ENCODE results near the gene MERTK. TPM values are rescaled to one million over a fixed set of nuclear protein-coding genes. Genes with fewer than 3 reads are reported as not detected.
"Not testable (repeated sequence)": the region's sequence is repeated elsewhere in the genome, so short reads cannot be mapped to it uniquely, and the experiment has no call there.

Gene MERTK
- total RNA-seq, 1 donor from 2014 or later: 33.5 TPM

- no peak for DNase-seq (ENCODE audit: low spot score)
Measured at GRCh38 chr2:111945444-111946293, 47.3 kb downstream of the MERTK start.

DNA sequence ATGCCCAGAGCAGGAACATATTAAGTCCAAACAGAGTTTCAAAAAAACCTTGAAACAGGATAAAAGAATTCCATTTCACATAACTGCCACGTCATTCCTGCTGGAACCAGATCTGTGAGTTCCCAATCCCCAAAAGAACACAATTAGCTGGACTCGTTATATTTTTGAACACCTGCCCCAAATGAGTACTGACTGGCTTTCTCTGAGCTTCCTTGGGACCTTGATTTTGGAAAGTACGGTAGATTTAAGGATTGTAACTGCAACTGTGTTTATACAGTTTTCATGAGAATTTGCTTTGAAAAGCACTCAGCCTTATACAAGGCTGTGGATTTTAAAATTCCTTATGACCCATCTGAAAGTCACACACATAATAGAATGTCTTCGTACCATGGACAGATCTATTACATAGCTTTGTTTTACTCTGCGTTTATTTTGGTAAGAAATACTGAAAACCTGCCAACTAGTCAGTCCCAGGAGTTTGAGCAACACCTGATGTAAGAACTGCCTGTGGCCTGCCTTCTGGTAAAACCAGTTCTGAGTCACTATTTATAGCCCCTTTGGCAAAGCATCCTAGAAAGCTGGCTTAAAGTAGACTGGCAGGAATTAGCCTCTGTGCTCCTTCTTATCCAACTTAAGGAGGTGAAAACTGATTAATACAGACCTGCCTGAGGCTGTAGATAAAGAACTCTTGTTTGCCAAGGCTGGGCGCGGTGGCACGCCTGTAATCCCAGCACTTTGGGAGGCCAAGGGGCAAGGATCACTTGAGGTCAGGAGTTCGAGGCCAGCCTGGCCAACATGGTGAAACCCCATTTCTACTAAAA, 48.1 kb downstream of the MERTK start:
- peak; percentile 73 for DNase-seq (ENCODE audit: low spot score)

DNA sequence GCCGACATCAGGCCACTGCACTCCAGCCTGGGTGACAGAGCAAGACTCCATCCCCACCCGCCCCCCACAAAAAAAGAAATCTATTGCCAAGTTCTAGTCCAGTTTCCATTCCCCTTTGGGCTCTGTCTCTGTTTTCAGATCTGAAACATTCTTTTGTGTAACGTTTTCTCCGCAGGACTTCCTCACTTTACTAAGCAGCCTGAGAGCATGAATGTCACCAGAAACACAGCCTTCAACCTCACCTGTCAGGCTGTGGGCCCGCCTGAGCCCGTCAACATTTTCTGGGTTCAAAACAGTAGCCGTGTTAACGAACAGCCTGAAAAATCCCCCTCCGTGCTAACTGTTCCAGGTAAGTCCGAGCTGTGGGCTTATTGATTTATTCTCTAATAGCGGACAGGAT, 48.8 kb downstream of the MERTK start:
- DNase-seq (ENCODE audit: low spot score): no peak

DNA sequence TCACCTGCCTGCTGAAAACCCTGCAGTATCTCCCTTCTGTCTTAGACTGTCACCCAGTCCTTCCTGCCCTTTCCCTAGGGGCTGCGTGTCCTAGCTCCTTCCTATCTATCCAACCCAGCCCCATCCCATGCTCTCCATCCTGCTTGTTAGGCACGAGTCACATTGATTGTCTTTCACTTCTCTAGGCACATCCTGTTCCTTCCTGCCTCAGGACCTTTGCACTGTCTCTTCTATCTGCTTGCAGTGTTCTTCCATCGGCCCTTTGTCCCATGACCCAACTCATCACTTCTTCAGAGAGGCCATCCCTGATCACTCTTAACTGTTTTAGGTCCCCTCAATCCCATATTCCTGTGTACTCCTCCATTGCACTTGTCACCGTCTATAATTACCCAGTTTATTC, 50.4 kb downstream of the MERTK start:
- no peak for DNase-seq (ENCODE audit: low spot score)

- DNase-seq (ENCODE audit: low spot score): no peak
Measured at GRCh38 chr2:111950236-111950635, 51.8 kb downstream of the MERTK start.

- no peak for DNase-seq (ENCODE audit: low spot score)
Measured at GRCh38 chr2:111951486-111951885, 53.1 kb downstream of the MERTK start.

GRCh38 chr2:111952871-111953452, 54.6 kb downstream of the MERTK start:
- no peak for DNase-seq (ENCODE audit: low spot score)

DNA sequence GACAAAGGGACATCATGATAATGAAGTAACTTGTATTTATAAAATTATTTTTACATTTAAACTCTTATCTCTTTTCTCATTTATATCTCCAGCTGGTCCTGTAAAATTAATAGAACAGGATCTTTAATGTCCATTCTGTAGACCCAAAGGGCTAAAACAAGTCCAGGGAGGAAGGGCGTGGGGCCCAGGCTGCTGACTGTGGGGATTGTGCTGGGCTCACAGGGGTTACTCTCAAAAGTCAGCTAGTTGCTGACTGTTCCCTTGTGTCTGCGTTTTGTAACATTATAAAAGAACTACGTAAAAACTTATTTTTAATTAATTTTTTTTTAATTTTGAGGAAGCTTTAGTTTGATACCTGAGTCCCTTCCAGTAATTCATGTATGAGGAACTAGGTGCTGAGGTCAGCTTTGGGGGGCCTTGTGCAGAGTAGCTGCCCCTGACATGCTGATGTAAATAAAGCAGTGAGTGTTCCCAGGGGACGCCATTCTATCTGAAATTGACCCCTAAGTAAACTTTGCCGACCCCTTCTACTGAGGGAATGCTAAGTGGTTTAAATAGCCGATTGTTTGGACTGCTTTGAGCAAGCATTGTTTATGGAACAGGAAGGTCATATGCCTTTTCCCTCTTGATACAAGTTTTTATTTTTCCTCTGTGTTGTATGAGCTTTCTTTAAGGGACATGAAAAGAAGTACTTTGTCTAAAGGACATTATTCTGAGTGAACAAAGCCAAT, 56.4 kb downstream of the MERTK start:
- no peak for DNase-seq (ENCODE audit: low spot score)

- DNase-seq (ENCODE audit: low spot score): no peak
Measured at GRCh38 chr2:111957872-111958354, 59.5 kb downstream of the MERTK start.

- DNase-seq (ENCODE audit: low spot score): no peak
Measured at GRCh38 chr2:111958901-111959300, 60.5 kb downstream of the MERTK start.

GRCh38 chr2:111961663-111962062, 63.3 kb downstream of the MERTK start:
- DNase-seq (ENCODE audit: low spot score): no peak

GRCh38 chr2:111963086-111963485, 64.7 kb downstream of the MERTK start:
- not testable (repeated sequence) for DNase-seq (ENCODE audit: low spot score)

DNA sequence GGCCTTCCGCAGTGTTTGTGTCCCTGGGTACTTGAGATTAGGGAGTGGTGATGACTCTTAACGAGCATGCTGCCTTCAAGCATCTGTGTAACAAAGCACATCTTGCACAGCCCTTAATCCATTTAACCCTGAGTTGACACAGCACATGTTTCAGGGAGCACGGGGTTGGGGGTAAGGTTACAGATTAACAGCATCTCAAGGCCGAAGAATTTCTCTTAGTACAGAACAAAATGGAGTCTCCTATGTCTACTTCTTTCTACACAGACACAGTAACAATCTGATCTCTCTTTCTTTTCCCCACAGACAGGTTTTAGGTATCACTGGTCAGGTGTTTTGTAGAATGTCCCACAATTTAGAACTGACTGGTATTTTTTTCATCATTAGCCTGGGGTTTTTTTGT, 65.1 kb downstream of the MERTK start:
- DNase-seq (ENCODE audit: low spot score): not testable (repeated sequence)

- DNase-seq (ENCODE audit: low spot score): no peak
Measured at GRCh38 chr2:111965062-111965461, 66.7 kb downstream of the MERTK start.

DNA sequence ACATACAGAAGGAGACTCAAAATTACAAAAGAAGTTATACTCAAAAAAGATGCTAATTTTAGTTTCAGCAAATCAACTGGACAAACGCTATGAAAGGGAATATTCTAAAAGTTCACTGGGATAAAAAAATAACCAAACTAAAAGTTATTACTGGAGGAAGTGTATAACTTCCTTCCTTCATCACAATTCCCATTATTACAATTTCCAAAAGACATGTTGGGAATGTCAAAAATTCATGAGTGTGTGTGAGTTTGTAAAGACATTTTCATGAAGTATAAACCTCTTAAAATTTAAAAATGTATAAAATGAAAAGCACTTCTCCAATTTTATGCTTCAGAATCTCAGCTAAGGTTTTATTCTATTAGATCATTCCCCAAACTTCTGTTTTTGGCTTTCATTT, 67.8 kb downstream of the MERTK start:
- no peak for DNase-seq (ENCODE audit: low spot score)

- no peak for DNase-seq (ENCODE audit: low spot score)
Measured at GRCh38 chr2:111967018-111967417, 68.6 kb downstream of the MERTK start.

DNA sequence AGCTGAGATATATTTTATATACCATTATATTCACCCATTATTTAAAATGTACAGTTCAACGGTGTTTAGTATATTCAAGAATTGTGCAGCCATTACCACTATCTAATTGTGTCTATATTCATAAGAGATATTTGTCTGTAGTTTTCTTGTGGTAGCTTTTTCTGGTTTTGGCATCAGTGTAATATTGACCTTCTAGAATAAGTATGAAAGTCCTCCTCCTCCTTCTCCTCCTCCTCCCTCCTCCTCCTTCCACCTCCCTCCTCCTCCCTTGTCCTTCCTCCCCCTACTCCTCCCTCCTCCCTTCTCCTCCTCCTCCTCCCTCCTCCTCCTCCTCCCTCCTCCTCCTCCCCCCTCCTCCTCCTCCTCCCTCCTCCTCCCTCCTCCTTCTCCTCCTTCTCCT, 72.0 kb downstream of the MERTK start:
- DNase-seq (ENCODE audit: low spot score): no peak

DNA sequence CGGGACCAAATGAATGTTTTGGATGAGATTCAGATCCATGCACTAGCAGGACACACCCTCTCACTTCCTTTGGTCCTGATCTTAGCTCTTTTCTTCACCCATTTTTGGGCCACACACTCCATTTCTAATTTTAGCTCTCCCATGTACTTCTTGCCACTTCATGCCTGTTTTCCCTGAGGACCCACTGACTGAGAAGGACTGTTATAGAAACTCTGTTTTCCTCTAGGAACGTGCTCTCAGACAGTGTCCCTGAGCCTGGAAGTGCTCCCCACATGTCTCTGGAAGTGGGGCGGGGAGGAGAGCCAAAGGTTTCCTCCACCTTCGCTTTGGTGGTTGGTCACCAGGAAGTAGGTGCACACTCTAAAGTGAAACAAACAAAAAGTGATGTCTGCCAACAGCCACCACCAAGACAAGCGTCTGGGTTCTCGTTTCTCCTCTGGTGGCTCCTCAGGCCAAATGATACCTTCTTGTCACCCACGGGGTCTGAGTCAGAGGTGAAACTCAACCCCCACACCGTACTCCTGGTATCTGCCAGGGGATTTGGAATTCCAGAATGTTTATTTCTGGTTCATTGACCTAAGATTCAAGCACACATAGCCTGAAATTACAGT, 74.7 kb downstream of the MERTK start:
- DNase-seq (ENCODE audit: low spot score): no peak

DNA sequence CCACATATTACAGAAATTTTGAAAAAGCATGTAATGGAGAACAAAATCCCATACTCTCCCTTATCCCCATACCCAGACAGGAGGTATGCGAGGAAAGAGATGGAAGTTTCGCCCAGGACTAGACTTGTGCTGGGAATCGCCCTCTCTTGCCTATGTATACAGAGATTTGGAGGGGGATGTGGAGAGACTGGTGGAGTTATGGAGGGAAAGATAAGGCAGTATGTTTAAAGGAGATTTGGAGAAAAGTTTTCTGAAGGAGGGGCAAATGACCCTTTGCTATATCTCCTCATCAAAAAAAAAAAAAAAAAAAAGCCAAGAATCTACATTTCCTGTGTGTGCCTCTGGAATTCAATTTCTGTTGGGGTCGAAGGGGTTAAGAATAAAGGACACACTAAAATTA, 75.3 kb downstream of the MERTK start:
- DNase-seq (ENCODE audit: low spot score): no peak

DNA sequence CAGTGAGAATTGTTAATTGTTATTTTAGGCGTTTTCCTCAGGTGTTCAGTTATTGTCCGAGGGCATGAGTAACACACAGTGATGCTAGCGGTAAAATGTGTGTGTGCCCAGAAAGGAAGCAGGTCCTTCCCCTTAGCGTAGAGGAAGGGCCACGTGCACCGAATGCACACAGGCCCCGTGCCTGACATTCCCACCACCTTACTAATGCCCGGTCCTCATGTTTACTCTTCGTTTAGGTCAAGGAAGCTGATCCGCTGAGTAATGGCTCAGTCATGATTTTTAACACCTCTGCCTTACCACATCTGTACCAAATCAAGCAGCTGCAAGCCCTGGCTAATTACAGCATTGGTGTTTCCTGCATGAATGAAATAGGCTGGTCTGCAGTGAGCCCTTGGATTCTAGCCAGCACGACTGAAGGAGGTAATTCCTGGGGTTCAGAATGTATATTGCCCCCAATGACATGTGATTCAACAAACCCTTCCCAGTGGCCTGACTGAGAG, 76.7 kb downstream of the MERTK start:
- peak; percentile 70 for DNase-seq (ENCODE audit: low spot score)

- no peak for DNase-seq (ENCODE audit: low spot score)
Measured at GRCh38 chr2:111975819-111976218, 77.4 kb downstream of the MERTK start.

Data from ureter (tissue), 1 donor.